Measurements from ENCODE around the gene FOSL1.

DNA sequence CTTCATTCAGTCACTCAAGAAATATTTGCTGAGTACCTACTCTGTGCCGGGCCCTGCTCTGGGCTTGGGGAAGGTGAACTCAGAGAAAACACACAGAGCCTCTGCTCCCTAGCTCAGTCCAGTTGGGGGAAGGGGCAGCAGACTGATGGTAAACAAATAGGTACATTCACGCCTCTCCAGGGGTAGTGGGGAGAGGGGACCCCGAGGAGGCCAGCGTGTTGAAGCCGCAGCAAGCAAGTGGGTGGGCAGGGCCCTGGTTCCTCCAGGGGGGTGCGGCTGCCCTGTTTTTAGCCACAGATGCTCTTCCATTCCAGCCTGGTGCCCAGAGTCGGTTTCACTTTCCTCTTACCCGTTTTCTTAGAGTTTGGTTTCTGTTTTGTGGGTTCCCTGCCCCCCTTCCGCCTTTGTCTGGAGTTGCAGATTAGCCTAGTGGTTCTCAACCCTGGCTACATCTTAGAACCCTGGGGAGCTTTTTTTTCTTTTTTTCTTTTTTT lies 27.8 kb upstream of the FOSL1 start:
- TF ChIP-seq, protein P1, sequence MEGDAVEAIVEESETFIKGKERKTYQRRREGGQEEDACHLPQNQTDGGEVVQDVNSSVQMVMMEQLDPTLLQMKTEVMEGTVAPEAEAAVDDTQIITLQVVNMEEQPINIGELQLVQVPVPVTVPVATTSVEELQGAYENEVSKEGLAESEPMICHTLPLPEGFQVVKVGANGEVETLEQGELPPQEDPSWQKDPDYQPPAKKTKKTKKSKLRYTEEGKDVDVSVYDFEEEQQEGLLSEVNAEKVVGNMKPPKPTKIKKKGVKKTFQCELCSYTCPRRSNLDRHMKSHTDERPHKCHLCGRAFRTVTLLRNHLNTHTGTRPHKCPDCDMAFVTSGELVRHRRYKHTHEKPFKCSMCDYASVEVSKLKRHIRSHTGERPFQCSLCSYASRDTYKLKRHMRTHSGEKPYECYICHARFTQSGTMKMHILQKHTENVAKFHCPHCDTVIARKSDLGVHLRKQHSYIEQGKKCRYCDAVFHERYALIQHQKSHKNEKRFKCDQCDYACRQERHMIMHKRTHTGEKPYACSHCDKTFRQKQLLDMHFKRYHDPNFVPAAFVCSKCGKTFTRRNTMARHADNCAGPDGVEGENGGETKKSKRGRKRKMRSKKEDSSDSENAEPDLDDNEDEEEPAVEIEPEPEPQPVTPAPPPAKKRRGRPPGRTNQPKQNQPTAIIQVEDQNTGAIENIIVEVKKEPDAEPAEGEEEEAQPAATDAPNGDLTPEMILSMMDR (IDR thresholded peaks at IDR 0.05), result no peak
- TF ChIP-seq POLR2A (IDR thresholded peaks at IDR 0.05), result no peak
